Lower leg skin (tissue), 3 donors: ENCODE measurements around the gene FANCC.

Source experiments
- CTCF ChIP-seq, 3 donors: fragments of 450-650 bp; IDR thresholded peaks; one replicate each; pipeline ENCODE4 v1.5.1; 2016; ENCODE audit warnings: antibody characterized with exemption in 3 of 3, mild to moderate bottlenecking in 3 of 3, moderate library complexity in 2 of 3
- POLR2A ChIP-seq, 2 donors: fragments of 450-650 bp; IDR thresholded peaks; one replicate each; pipeline ENCODE4 v1.6.1; 2016 to 2017; ENCODE audit warnings: antibody characterized with exemption in 2 of 2, mild to moderate bottlenecking in 1 of 2, moderate library complexity in 1 of 2

DNA sequence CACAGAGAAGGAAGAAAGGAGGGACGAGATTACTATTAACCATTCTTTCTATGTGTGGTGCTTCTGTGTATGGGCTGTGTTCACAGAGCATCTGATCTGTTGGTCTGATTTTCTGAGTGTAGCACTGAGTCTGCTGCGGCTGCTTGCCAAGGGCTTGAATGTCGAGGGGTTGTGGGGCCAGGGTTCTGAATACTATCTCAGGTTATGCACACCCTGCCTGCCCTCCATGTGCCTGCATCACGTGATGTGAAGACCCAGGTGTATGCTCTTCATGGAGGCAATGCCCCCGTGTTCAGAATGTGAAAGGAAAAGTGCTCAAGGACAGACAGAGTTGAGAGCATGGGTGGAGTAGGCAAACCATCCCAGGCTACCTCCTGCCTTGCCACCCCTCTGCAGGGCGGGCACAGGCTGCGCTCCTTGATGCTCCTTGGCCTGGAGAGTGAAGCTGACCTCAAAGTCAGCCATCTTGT lies 254.9 kb downstream of the FANCC start:
- TF ChIP-seq POLR2A (IDR thresholded peaks at IDR 0.05) (no peak), CTCF (IDR thresholded peaks at IDR 0.05) (no peak)
